GM18909 (cell line): ENCODE results near the gene CCNK.

Source experiments
- ATAC-seq: cut with Tn5 transposase; IDR thresholded peaks from one replicate; pipeline ENCODE4 v1.9.1; 2021; ENCODE audit warnings: mild to moderate bottlenecking; ENCODE audit not compliant: unreplicated experiment, poor library complexity

CCNK gene

DNA sequence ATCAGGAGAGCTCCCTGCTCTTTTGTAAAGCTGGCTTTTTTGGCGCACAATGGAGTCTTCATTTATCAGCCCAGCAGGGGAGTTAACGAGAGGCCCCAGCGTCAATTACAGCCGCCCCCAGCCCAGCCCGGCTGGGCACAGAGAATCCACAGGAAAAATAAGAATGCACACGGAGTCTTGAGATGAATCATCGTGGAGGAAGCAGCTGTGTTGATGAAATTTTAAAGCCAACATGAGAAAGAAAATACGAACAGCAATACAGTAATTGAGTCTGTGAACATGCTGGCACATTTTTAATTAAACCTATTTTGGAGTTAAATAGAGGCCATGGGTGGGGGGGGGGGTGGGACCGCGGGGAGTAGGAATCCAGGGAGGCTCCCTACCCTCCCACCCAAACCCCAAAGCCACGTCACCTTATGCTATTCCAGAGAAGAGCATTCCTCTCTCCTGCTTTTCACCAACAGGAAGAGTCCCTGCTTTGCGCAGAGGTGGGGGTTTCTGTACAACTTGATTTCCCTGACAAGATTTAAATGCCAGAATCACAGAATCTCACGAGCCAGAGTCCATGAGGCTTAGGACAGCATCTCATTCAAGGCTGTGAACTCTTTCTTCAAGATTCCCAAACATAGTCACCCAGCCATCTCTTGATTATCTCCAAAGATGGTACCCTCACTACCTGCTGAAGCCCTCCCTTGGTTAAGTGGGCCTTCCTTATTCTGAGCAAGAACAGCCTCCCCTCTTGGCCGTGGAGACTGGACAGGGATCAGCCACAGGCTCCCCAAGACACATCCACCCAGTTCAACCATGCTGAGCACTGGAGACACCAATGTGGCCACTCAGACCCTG, 50.3 kb downstream of the CCNK start:
- no peak for ATAC-seq

DNA sequence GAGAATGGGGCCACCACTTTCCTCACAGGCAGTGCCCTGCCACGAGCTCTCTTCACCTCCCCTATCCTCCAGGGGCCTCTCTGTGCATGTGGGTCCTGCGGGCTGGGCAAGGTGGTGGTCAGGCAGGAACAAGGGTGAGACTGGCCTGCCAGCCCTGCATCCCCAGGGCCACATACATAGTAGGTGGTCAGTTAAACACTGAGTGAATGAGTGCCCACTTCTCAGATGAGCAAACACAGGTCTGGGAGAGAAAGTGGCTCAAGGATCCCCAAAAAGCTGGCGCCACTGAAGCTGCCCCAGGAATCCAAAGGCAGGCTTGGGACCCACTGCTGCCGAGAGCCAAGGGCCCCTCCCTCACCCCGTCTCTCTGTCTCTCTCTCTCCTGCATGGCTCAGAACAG, 51.1 kb downstream of the CCNK start:
- ATAC-seq, result no peak

DNA sequence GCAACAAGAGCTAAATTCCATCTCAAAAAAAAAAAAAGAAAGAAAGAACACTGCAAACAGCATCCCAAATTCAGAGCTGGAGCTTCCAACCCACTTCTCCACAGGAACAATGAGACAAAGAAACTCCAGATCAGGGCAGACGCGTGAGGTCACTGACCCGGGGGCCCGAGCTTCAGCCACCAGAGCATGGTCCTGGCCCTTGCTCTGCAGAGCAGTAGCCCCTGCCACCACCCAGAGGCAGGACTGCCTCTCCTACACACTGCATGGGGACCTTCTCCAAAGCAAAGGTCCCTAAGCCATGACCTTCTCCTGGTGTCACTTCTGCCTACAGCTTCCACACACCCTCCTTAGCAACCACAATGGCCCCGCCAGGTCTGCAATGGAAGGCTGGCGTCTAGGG, 53.1 kb downstream of the CCNK start:
- no peak for ATAC-seq

- ATAC-seq, result no peak
Measured at GRCh38 chr14:99534863-99535262, 53.7 kb downstream of the CCNK start.

DNA sequence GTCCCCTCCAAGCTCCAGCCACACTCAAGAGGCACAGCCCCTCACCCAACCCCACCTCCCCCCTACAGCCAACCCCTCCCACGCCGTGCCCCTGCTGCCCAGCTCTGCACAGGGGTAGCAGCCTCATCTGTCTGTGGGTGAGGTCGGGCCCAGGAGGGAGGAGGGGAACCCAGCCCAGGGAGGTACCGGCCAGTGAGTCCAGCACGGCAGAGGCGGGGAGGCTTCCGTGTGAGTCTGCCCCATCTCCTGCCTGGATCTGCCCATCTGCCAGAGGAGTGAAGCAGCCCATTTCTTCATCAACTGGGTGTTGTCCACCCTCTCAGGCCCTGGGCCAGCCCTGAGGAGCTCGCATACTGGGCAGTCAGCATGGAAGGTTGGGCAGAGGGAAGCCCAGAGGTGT, 54.2 kb downstream of the CCNK start:
- no peak for ATAC-seq

- no peak for ATAC-seq
Measured at GRCh38 chr14:99535908-99536778, 54.9 kb downstream of the CCNK start.

DNA sequence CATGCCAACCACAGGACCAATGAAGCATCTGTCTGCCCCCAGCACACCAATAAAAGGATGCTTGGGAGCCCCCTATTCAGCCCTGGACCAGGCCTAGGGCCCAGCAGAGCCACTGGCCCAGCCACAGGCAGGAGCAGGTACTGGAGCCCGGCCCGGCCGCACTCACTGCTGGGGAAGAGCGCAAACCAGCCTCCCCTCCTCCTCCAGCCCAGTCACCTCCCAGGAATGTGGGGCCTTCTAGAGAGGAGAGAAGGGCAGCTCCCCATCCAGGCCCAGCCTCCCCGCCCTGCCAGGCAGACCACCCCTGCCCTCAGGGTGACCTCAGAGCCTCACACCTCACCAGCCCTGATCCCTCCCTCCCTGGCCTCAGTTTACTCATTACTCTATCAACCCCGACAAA, 56.2 kb downstream of the CCNK start:
- ATAC-seq, result no peak

DNA sequence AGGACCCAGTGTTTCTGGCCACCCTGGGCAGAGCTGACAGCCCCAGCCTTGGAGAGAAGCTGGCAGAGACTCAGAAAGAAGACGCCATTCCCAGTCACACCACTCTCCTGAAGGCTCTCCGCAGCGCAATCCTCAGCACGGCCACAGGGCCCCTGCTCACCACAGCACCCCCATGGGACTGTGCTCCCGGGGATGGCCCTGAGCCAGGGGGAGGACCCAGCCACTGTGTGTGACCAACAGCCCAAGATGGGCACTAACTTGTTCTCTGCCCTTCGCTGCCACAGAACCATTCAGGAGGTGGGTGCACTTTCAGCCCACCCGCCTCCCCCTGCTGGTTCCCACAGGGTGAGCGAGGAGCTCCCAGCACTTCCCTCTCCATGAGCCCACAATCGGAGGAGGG, 57.1 kb downstream of the CCNK start:
- ATAC-seq, result no peak

GRCh38 chr14:99538733-99539132, 57.5 kb downstream of the CCNK start:
- ATAC-seq, result no peak

GRCh38 chr14:99539491-99539890, 58.3 kb downstream of the CCNK start:
- no peak for ATAC-seq

GRCh38 chr14:99540196-99541032, 59.2 kb downstream of the CCNK start:
- no peak for ATAC-seq

DNA sequence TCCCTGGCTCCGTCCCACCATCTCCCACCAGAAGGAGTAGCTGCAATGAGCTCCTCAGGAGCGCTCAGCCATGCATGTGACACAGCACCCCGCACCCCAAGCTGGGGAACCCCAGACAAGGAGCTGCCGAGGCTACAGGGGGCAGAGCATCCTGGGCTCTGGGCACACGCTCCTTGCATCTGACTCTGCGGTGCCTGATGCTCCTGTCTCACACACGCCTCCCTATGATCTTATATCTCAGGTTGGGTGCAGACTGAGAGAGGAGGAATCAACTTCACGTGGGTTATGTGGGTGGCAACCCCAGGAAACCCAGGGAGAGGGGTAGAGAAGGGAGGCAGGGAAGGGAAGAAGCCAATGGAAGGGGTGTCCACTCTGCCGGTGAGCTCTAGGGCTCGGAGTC, 60.0 kb downstream of the CCNK start:
- no peak for ATAC-seq

- no peak for ATAC-seq
Measured at GRCh38 chr14:99541677-99542470, 60.7 kb downstream of the CCNK start.

GRCh38 chr14:99542566-99542965, 61.4 kb downstream of the CCNK start:
- ATAC-seq, result no peak

GRCh38 chr14:99543370-99543769, 62.2 kb downstream of the CCNK start:
- ATAC-seq, result no peak

DNA sequence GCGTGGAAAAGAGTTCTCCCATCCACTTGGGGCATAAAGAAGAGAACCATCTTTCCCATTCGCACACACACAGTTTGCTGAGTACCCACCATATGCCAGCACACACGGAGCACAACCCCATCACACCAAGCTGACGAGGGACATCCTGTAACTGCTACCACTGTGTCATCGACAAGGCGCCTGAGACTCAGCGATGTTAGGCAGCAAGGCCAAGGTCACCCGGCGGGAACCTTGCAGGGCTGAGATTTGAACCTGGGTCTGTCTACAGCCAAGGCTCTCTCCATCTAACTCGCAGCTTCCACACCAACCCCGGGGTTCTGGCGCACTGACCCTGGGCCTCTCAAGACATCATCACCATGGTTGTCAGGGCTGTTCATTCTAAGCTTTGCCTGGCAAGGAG, 62.8 kb downstream of the CCNK start:
- no peak for ATAC-seq

DNA sequence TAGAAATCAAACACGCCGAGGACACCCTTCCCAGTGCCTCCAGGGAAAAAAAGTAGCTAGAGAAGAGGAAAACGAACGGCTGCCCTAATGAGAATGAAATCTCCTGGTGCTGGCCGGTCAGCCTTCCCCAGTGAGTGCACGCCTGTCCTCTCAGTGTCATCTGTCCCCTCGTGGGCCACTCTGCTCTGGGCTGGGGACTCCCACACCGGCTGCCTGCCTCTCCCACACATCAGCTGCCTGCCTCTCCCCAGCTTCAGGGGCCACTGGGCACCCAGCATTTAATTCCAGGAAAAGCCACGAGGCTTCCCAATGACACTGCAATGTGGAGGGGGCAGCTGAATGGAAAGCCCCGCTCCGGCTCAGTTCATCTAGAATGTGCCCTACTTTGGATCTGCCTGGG, 63.8 kb downstream of the CCNK start:
- ATAC-seq, result no peak

DNA sequence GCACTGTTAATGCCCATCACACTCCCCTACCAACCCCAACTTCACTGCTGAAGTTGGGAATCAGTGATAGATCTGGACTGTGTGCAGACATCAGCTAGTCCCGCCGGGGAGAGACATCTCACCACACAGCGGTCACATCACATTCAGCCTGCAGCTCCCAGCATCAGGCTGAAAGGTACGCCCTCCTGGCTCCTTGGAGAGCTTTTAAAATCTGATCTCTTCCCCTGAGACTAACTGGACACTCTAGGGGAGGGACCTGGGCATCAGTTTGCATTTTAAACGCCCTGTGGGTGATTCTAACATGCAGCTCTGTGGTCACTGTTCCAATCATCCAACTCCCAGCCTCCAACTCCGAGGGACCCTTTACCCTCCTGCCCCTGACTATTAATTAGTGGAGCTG, 64.4 kb downstream of the CCNK start:
- ATAC-seq, result no peak

DNA sequence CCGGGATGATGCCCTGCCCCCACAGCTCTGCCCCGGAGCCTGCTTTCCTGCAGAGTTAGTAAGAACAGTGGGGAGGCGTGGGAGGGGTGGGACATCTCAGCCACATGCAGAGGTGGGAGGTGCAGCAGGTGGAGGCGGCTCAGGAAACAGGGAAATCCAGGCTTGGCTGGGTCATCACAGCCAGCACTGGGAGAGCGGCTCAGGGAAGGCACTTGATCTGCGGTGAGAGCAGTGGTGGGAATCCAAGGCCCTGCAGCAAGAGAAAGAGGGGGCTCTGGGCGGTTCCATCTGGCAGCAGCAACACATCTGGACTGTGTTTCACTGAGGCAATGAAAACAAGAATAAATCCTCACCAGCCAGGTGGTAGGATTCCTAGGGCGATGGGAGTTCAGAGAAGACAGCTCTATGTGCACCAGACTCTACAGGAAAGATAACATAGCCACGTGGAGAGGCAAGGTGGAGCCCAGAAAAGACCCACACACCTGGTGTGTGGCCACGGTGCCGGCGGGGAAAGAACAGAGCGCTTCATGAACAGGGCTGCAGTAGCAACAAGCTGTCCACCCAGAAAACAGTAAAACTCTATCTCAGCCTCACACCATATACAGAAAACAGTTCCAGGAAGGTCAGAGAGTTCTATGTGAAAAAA, 65.1 kb downstream of the CCNK start:
- no peak for ATAC-seq
